K562 (cell line): ENCODE data around the gene POLDIP3. TPM values are rescaled to one million over a fixed set of nuclear protein-coding genes. Genes with fewer than 3 reads are reported as not detected.

ENCODE experiments used
- E4F1 ChIP-seq: fragments of 250-450 bp; sonication (Bioruptor Pico); IDR thresholded peaks from 2 replicates; pipeline ENCODE4 v1.5.0; 2021; ENCODE audit warnings: mild to moderate bottlenecking, borderline replicate concordance
- KAT8 ChIP-seq: fragments of 450-650 bp; IDR thresholded peaks from 2 replicates; pipeline ENCODE4 v1.6.1; 2016; ENCODE audit warnings: low read depth, mild to moderate bottlenecking
- NCOA6 ChIP-seq: fragments of 450-650 bp; IDR thresholded peaks from 2 replicates; pipeline ENCODE4 v1.6.1; 2017; ENCODE audit warnings: mild to moderate bottlenecking
- SREBF2 ChIP-seq: sonication (generic); formaldehyde crosslinking; IDR thresholded peaks from 2 replicates; pipeline ENCODE4 v1.4.0; 2020; ENCODE audit warnings: mild to moderate bottlenecking, missing genetic modification reagents
- ZNF609 ChIP-seq: sonication (generic); formaldehyde crosslinking; IDR thresholded peaks from 2 replicates; pipeline ENCODE4 v1.8.1; 2023; ENCODE audit warnings: missing genetic modification reagents, mild to moderate bottlenecking, borderline replicate concordance
- polyA plus RNA-seq, 8 experiments: library from polyadenylated mRNA; depleted of rRNA in 4 of 8; stranded (reverse) in 5 of 8; unstranded in 3 of 8; fragments of >200 nt; fragmentation: Nextera tagmentation in 2 of 8; fragmentation: Illumina TruSeq in 1 of 8; extraction: Ambion mirVana in 2 of 8; extraction: Trizol in 1 of 8; gene quantifications; 2 replicates each; pipeline versions ENCODE4 v1.2.1 to v1.2.3, GENCODE V29; 2011 to 2014; ENCODE audit warnings: inconsistent platforms in 1 of 8, missing spikeins in 1 of 8
- total RNA-seq, 7 experiments: library from RNA; depleted of rRNA in 6 of 7; stranded (reverse); fragments of >200 nt in 6 of 7; fragmentation: Illumina TruSeq in 2 of 7; extraction: Trizol in 2 of 7; gene quantifications; 2 replicates each; pipeline versions ENCODE4 v1.2.1 to v1.2.3, GENCODE V29; 2011 to 2021; ENCODE audit warnings: low replicate concordance in 1 of 7
- TF ChIP-seq, protein P1 (sequence below): fragments of 250-450 bp; sonication (Bioruptor Pico); IDR thresholded peaks from 2 replicates; pipeline ENCODE4 v1.4.0; 2020; ENCODE audit warnings: mild to moderate bottlenecking, moderate library complexity
- TF ChIP-seq, protein P2 (sequence below): fragments of 250-450 bp; sonication (Bioruptor Pico); IDR thresholded peaks from 2 replicates; pipeline ENCODE4 v1.8.0; 2022; ENCODE audit warnings: inconsistent platforms

POLDIP3 gene
- total and polyA plus RNA-seq, 9 of the 15 experiments (the other 6 are each of a cell fraction or from before 2014, with no cell fraction given): 14.3 to 53.0 (median 26.3) TPM

- TF ChIP-seq E4F1 (CRISPR knock-in tag) (no peak), NCOA6 (no peak), SREBF2 (CRISPR knock-in tag) (no peak), ZNF609 (CRISPR knock-in tag) (no peak), KAT8 (no peak)
- TF ChIP-seq, protein P1, sequence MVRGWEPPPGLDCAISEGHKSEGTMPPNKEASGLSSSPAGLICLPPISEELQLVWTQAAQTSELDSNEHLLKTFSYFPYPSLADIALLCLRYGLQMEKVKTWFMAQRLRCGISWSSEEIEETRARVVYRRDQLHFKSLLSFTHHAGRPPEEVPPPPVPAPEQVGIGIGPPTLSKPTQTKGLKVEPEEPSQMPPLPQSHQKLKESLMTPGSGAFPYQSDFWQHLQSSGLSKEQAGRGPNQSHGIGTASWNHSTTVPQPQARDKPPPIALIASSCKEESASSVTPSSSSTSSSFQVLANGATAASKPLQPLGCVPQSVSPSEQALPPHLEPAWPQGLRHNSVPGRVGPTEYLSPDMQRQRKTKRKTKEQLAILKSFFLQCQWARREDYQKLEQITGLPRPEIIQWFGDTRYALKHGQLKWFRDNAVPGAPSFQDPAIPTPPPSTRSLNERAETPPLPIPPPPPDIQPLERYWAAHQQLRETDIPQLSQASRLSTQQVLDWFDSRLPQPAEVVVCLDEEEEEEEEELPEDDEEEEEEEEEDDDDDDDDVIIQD (CRISPR knock-in tag): no peak
- TF ChIP-seq, protein P2, sequence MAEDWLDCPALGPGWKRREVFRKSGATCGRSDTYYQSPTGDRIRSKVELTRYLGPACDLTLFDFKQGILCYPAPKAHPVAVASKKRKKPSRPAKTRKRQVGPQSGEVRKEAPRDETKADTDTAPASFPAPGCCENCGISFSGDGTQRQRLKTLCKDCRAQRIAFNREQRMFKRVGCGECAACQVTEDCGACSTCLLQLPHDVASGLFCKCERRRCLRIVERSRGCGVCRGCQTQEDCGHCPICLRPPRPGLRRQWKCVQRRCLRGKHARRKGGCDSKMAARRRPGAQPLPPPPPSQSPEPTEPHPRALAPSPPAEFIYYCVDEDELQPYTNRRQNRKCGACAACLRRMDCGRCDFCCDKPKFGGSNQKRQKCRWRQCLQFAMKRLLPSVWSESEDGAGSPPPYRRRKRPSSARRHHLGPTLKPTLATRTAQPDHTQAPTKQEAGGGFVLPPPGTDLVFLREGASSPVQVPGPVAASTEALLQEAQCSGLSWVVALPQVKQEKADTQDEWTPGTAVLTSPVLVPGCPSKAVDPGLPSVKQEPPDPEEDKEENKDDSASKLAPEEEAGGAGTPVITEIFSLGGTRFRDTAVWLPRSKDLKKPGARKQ (CRISPR knock-in tag): no peak
- TF ChIP-seq, all 486 proteins: peak for 0
These were observed 28.3 kb downstream of the POLDIP3 start (continued) for GRCh38 chr22:42586381-42586780.
